SK-N-SH treated with all-trans-retinoic acid at 6 μM for 48 hours (cell line): ENCODE data around the gene NECTIN3.

ENCODE experiments used
- ATAC-seq: fragments of 200-7000 bp; cut with Tn5 transposase; 3 replicates; pipeline ENCODE4 v1.9.1; 2020; ENCODE audit warnings: mild to moderate bottlenecking, moderate library complexity
- ARNTL ChIP-seq: fragments of 450-650 bp; formaldehyde crosslinking; IDR thresholded peaks from 2 replicates; pipeline ENCODE4 v1.5.0; 2020; ENCODE audit warnings: low read depth, mild to moderate bottlenecking, moderate library complexity, borderline replicate concordance
- BACH2 ChIP-seq: fragments of 250-450 bp; sonication (Bioruptor Pico); IDR thresholded peaks from 2 replicates; pipeline ENCODE4 v1.9.0; 2021; ENCODE audit warnings: mild to moderate bottlenecking, borderline replicate concordance
- CREB5 ChIP-seq: fragments of 250-450 bp; sonication (Bioruptor Pico); IDR thresholded peaks from 2 replicates; pipeline ENCODE4 v1.5.1; 2020; ENCODE audit warnings: low read depth, mild to moderate bottlenecking, moderate library complexity
- CSDC2 ChIP-seq: fragments of 250-450 bp; sonication (Bioruptor Pico); IDR thresholded peaks from 2 replicates; pipeline ENCODE4 v1.5.0; 2020; ENCODE audit warnings: mild to moderate bottlenecking, moderate library complexity
- CSRNP3 ChIP-seq: fragments of 250-450 bp; sonication (Bioruptor Pico); IDR thresholded peaks from 2 replicates; pipeline ENCODE4 v1.5.1; 2021; ENCODE audit warnings: mild to moderate bottlenecking, moderate library complexity
- ESRRG ChIP-seq: fragments of 250-450 bp; sonication (Bioruptor Pico); IDR thresholded peaks from 2 replicates; pipeline ENCODE4 v1.6.1; 2021; ENCODE audit warnings: mild to moderate bottlenecking
- ISL1 ChIP-seq: fragments of 250-450 bp; sonication (Bioruptor Pico); IDR thresholded peaks from 2 replicates; pipeline ENCODE4 v2.1.2; 2022; ENCODE audit warnings: mild to moderate bottlenecking, moderate library complexity
- OSR1 ChIP-seq: fragments of 250-450 bp; sonication (Bioruptor Pico); IDR thresholded peaks from 2 replicates; pipeline ENCODE4 v1.8.0; 2022; ENCODE audit warnings: moderate library complexity, mild to moderate bottlenecking, inconsistent platforms
- PATZ1 ChIP-seq: fragments of 250-450 bp; sonication (Bioruptor Pico); IDR thresholded peaks from 2 replicates; pipeline ENCODE4 v1.8.0; 2020; ENCODE audit warnings: mild to moderate bottlenecking, moderate library complexity, borderline replicate concordance
- POU6F1 ChIP-seq: fragments of 250-450 bp; sonication (Bioruptor Pico); IDR thresholded peaks from 2 replicates; pipeline ENCODE4 v1.8.0; 2021; ENCODE audit warnings: low read depth, mild to moderate bottlenecking, moderate library complexity, borderline replicate concordance
- PPARA ChIP-seq: fragments of 250-450 bp; sonication (Bioruptor Pico); IDR thresholded peaks from 2 replicates; pipeline ENCODE4 v1.5.0; 2020; ENCODE audit warnings: mild to moderate bottlenecking, borderline replicate concordance
- RARB ChIP-seq: fragments of 250-450 bp; sonication (Bioruptor Pico); IDR thresholded peaks from 2 replicates; pipeline ENCODE4 v1.8.0; 2021; ENCODE audit warnings: mild to moderate bottlenecking, moderate library complexity
- TCF4 ChIP-seq: fragments of 250-450 bp; sonication (Bioruptor Pico); IDR thresholded peaks from 2 replicates; pipeline ENCODE4 v1.8.0; 2021; ENCODE audit warnings: mild to moderate bottlenecking, moderate library complexity, borderline replicate concordance
- TOX ChIP-seq: fragments of 250-450 bp; sonication (Bioruptor Pico); IDR thresholded peaks from 2 replicates; pipeline ENCODE4 v1.8.0; 2021; ENCODE audit warnings: mild to moderate bottlenecking, moderate library complexity, borderline replicate concordance
- TSHZ2 ChIP-seq: fragments of 250-450 bp; sonication (Bioruptor Pico); IDR thresholded peaks from 2 replicates; pipeline ENCODE4 v1.5.0; 2020; ENCODE audit warnings: mild to moderate bottlenecking, moderate library complexity
- ZC3H10 ChIP-seq: fragments of 250-450 bp; sonication (Bioruptor Pico); IDR thresholded peaks from 2 replicates; pipeline ENCODE4 v1.5.1; 2021; ENCODE audit warnings: mild to moderate bottlenecking, moderate library complexity
- ZFP3 ChIP-seq: fragments of 250-450 bp; sonication (Bioruptor Pico); IDR thresholded peaks from 2 replicates; pipeline ENCODE4 v1.5.0; 2020; ENCODE audit warnings: mild to moderate bottlenecking, moderate library complexity
- ZFP30 ChIP-seq: fragments of 450-650 bp; formaldehyde crosslinking; IDR thresholded peaks from 2 replicates; pipeline ENCODE4 v1.5.0; 2022; ENCODE audit warnings: mild to moderate bottlenecking, moderate library complexity
- ZNF565 ChIP-seq: fragments of 450-650 bp; formaldehyde crosslinking; conservative IDR thresholded peaks from 2 replicates; pipeline ENCODE4 v1.5.0; 2020; ENCODE audit warnings: low read depth, mild to moderate bottlenecking, moderate library complexity
- ZNF70 ChIP-seq: fragments of 450-650 bp; formaldehyde crosslinking; IDR thresholded peaks from 2 replicates; pipeline ENCODE4 v1.5.0; 2020; ENCODE audit warnings: mild to moderate bottlenecking, moderate library complexity
- ZNF8 ChIP-seq: fragments of 450-650 bp; formaldehyde crosslinking; IDR thresholded peaks from 2 replicates; pipeline ENCODE4 v1.5.0; 2020; ENCODE audit warnings: mild to moderate bottlenecking, moderate library complexity

NECTIN3 gene

GRCh38 chr3:111045564-111045963 is 26.1 kb upstream of the NECTIN3 start (continued):
- TF ChIP-seq POU6F1 (CRISPR knock-in tag) (no peak), ESRRG (CRISPR knock-in tag) (no peak), ISL1 (CRISPR knock-in tag) (no peak), CSDC2 (CRISPR knock-in tag) (no peak), ZNF8 (CRISPR knock-in tag) (no peak), ARNTL (CRISPR knock-in tag) (no peak), OSR1 (CRISPR knock-in tag) (no peak)

GRCh38 chr3:111047042-111047441 is 24.6 kb upstream of the NECTIN3 start:
- ATAC-seq = no peak
- TF ChIP-seq ESRRG (CRISPR knock-in tag) (no peak), TSHZ2 (CRISPR knock-in tag) (no peak), CSDC2 (CRISPR knock-in tag) (no peak), TCF4 (CRISPR knock-in tag) (no peak), BACH2 (CRISPR knock-in tag) (no peak)

GRCh38 chr3:111047812-111048435 is 23.7 kb upstream of the NECTIN3 start:
- no peak for TF ChIP-seq ISL1 (CRISPR knock-in tag)
- TF ChIP-seq CSDC2 (CRISPR knock-in tag) = no peak
- no peak for TF ChIP-seq BACH2 (CRISPR knock-in tag)
- TF ChIP-seq CSRNP3 (CRISPR knock-in tag) = no peak
- no peak for TF ChIP-seq ESRRG (CRISPR knock-in tag)
- no peak for TF ChIP-seq ZNF8 (CRISPR knock-in tag)
- no peak for TF ChIP-seq ZNF70 (CRISPR knock-in tag)
- no peak for TF ChIP-seq ZNF565 (CRISPR knock-in tag)
- no peak for TF ChIP-seq ZFP3 (CRISPR knock-in tag)
- no peak for TF ChIP-seq CREB5 (CRISPR knock-in tag)
- TF ChIP-seq TCF4 (CRISPR knock-in tag) = no peak
- TF ChIP-seq PPARA (CRISPR knock-in tag) = no peak
- TF ChIP-seq POU6F1 (CRISPR knock-in tag) = no peak
- no peak for TF ChIP-seq OSR1 (CRISPR knock-in tag)
- no peak for TF ChIP-seq PATZ1 (CRISPR knock-in tag)
- no peak for TF ChIP-seq TOX
- no peak for TF ChIP-seq ZC3H10
- TF ChIP-seq ZFP30 = no peak
- TF ChIP-seq RARB (CRISPR knock-in tag) = no peak
- no peak for ATAC-seq
